Mucosa of gallbladder (tissue), 1 donor: ENCODE data around the gene EID3. TPM values are rescaled to one million over a fixed set of nuclear protein-coding genes. Genes with fewer than 3 reads are reported as not detected.

Source experiments
- total RNA-seq: library from RNA; stranded (reverse); gene quantifications from one replicate; pipeline ENCODE4 v1.2.1, GENCODE V29; 2021
- donor health status: DM: no; HTN: no; CAD: no.

Gene EID3
- total RNA-seq, 1 donor from 2014 or later, result 3.9 TPM

Other genes with a start within 250 kb of the EID3 start
- 17.0 TPM for gene HCFC2, start 239.2 kb upstream of the EID3 start, total RNA-seq
- gene NFYB, start 165.5 kb upstream of the EID3 start, total RNA-seq, result 24.8 TPM
- 139 TPM for gene TXNRD1, start 88.0 kb upstream of the EID3 start, total RNA-seq
- 16.7 TPM for gene CHST11, start 153.2 kb downstream of the EID3 start, total RNA-seq